ENCODE measurements around the gene GPRIN2.
"Not testable (repeated sequence)": the region's sequence is repeated elsewhere in the genome, so short reads cannot be mapped to it uniquely, and the experiment has no call there.

Gene GPRIN2

GRCh38 chr10:46536171-46536570, 20.3 kb downstream of the GPRIN2 start:
- no peak for DNase-seq (ENCODE audit: low read depth)
- no peak overlapping the region for H3K4me3 ChIP-seq (ENCODE audit: low read length)
- TF ChIP-seq CTCF (IDR thresholded peaks at IDR 0.05; ENCODE audit: insufficient read depth, low read depth, low read length, missing control alignments) = no peak

GRCh38 chr10:46534828-46535524, 21.5 kb downstream of the GPRIN2 start:
- no peak overlapping the region for H3K4me3 ChIP-seq (ENCODE audit: low read length)
- TF ChIP-seq CTCF (IDR thresholded peaks at IDR 0.05; ENCODE audit: insufficient read depth, low read depth, low read length, missing control alignments) = no peak
- DNase-seq (ENCODE audit: low read depth) = no peak

GRCh38 chr10:46532256-46532655, 24.2 kb downstream of the GPRIN2 start:
- H3K4me3 ChIP-seq (ENCODE audit: low read length); DNase-seq (ENCODE audit: low read depth): not testable (repeated sequence)

- DNase-seq (ENCODE audit: low read depth) = no peak
- no peak for TF ChIP-seq CTCF (IDR thresholded peaks at IDR 0.05; ENCODE audit: insufficient read depth, low read depth, low read length, missing control alignments)
- no peak overlapping the region for H3K4me3 ChIP-seq (ENCODE audit: low read length)
Observed at GRCh38 chr10:46530249-46531186, 25.9 kb downstream of the GPRIN2 start.

- H3K4me3 ChIP-seq (ENCODE audit: low read length); DNase-seq (ENCODE audit: low read depth): not testable (repeated sequence)
Observed at GRCh38 chr10:46529742-46530141, 26.7 kb downstream of the GPRIN2 start.

GRCh38 chr10:46528675-46529615, 27.5 kb downstream of the GPRIN2 start:
- no peak overlapping the region for H3K4me3 ChIP-seq (ENCODE audit: low read length)
- DNase-seq (ENCODE audit: low read depth) = no peak
- TF ChIP-seq CTCF (IDR thresholded peaks at IDR 0.05; ENCODE audit: insufficient read depth, low read depth, low read length, missing control alignments) = no peak

- no peak for TF ChIP-seq CTCF (IDR thresholded peaks at IDR 0.05; ENCODE audit: insufficient read depth, low read depth, low read length, missing control alignments)
- no peak for DNase-seq (ENCODE audit: low read depth)
- no peak overlapping the region for H3K4me3 ChIP-seq (ENCODE audit: low read length)
Observed at GRCh38 chr10:46528171-46528671, 28.2 kb downstream of the GPRIN2 start.
